ENCODE measurements around the gene UBE2B. TPM values are rescaled to one million over a fixed set of nuclear protein-coding genes. Genes with fewer than 3 reads are reported as not detected.
A peak's percentile ranks its signal among the peaks of the same experiment; 100 is the strongest.

UBE2B gene
- polyA plus RNA-seq, 4 donors, result 63.1 to 143 (median 99.6) TPM

- DNase-seq, result peak in 1 of 2 donors; percentile 29
- H3K27ac ChIP-seq (ENCODE audit: low read depth in 1 of 3, low read length in 2 of 3), result peak overlapping the region in 1 of 3 donors; percentile 39
- no peaks in the 10 kb centered on the region for H3K27me3 ChIP-seq (ENCODE audit: control insufficient read depth in 3 of 3, insufficient read depth in 3 of 3, low read length in 3 of 3)
- no peak overlapping the region for H3K4me3 ChIP-seq (ENCODE audit: low read depth in 1 of 3, low read length in 3 of 3)
- WGBS, 3 donors, result 45 to 64% (median 56%) methylated on average over 3 of the region's 3 CpGs
- no peaks in the 10 kb centered on the region for H3K9me3 ChIP-seq (ENCODE audit: control insufficient read depth in 2 of 2, insufficient read depth in 1 of 2, low read depth in 1 of 2, low read length in 1 of 2)
- FAIRE-seq, result no peak
- H3K36me3 ChIP-seq (ENCODE audit: control insufficient read depth in 3 of 3, insufficient read depth in 2 of 3, low read depth in 1 of 3, low read length in 3 of 3), result no peaks in the 10 kb centered on the region
- H3K4me1 ChIP-seq (ENCODE audit: control insufficient read depth in 3 of 3, insufficient read depth in 2 of 3, low read depth in 1 of 3, low read length in 2 of 3), result peaks cover 9 to 64% (median 13%) of the 10 kb centered on the region in 3 donors
Measured at GRCh38 chr5:134440201-134440755, 68.9 kb downstream of the UBE2B start.

Other genes starting within 250 kb of the UBE2B start
- 100 to 1,000 TPM; 476 to 538 (median 505) TPM for gene SKP1, start 194.6 kb upstream of the UBE2B start, polyA plus RNA-seq
- gene PPP2CA, start 145.5 kb upstream of the UBE2B start, polyA plus RNA-seq, result 100 to 1,000 TPM in 1 of 4 donors, 10 to 100 TPM in 3; 42.4 to 123 (median 46.8) TPM
- 1 to 10 TPM in 3 of 4 donors, not detected in 1; 1.0 to 2.1 (median 1.9) TPM for gene CDKL3, start 4.4 kb upstream of the UBE2B start, polyA plus RNA-seq
- gene CDKN2AIPNL, start 40.3 kb downstream of the UBE2B start, polyA plus RNA-seq, result 10 to 100 TPM; 29.2 to 52.1 (median 43.0) TPM
- gene JADE2, start 154.1 kb downstream of the UBE2B start, polyA plus RNA-seq, result 10 to 100 TPM in 2 of 4 donors, 1 to 10 TPM in 2; 8.1 to 37.4 (median 16.3) TPM